ENCODE data around the gene RTN1.
"Not testable (repeated sequence)": the region's sequence is repeated elsewhere in the genome, so short reads cannot be mapped to it uniquely, and the experiment has no call there.

The RTN1 gene

DNA sequence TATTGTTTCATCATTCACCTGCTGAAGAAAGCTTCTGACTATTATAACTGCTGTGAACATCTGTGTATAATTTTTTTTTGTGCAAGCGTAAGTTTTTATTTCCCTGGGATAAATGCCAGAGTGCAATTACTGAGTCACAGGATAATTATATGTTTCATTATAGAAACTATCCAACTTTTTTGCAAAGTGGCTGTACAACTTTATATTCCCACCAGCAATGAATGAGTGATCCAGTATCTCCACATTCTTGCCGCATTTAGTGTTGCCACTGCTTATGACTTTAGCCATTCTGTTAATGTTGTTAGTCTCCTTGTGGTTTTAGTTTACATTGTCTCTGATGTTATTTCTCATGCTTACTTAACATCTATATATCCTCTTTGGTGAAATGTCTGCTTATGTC is 205.8 kb downstream of the RTN1 start:
- TF ChIP-seq CTCF (conservative IDR thresholded peaks at IDR 0.05; ENCODE audit: low read depth, low read length): no peak
- no peak for DNase-seq (ENCODE audit: low read depth)
- H3K4me3 ChIP-seq (ENCODE audit: low read length): no peak overlapping the region

GRCh38 chr14:59657769-59658168 is 212.8 kb downstream of the RTN1 start:
- no peak for TF ChIP-seq CTCF (conservative IDR thresholded peaks at IDR 0.05; ENCODE audit: low read depth, low read length)
- no peak for DNase-seq (ENCODE audit: low read depth)
- H3K4me3 ChIP-seq (ENCODE audit: low read length): no peak overlapping the region

DNA sequence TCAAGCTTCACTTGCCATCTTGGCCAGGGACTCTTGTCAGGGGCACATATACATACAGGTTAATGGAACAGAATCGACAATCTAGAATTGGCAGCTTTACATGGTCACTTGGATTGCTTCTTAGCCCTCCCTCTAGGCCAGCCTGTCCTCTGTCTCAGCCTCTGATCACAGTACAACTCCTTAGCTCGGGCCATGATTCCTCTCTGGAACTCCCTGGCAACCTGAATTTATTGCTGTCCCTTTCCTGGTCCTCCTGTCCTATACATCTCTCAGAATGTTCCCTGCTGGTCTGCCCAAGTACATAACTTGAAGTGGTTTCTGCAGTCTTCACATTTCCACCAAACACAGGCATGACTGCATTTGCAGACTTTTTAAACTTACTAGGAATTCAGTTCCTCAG is 214.1 kb downstream of the RTN1 start:
- no peak for TF ChIP-seq CTCF (conservative IDR thresholded peaks at IDR 0.05; ENCODE audit: low read depth, low read length)
- no peak for DNase-seq (ENCODE audit: low read depth)
- no peak overlapping the region for H3K4me3 ChIP-seq (ENCODE audit: low read length)

DNA sequence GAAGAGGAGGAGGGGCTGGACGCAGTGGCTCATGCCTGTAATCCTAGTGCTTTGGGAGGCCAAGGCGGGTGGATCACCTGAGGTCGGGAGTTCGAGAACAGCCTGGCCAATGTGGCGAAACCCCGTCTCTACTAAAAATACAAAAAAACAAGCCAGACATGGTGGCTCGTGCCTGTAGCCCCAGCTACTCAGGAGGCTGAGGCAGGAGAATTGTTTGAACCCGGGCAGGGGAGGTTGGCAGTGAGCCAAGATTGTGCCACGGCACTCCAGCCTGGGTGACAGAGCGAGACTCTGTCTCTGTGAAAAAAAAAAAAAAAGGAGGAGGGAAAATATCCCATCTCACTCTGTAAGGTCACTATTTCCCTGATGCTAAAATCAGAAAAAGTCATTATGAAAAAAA is 216.4 kb downstream of the RTN1 start:
- DNase-seq (ENCODE audit: low read depth); H3K4me3 ChIP-seq (ENCODE audit: low read length): not testable (repeated sequence)

DNA sequence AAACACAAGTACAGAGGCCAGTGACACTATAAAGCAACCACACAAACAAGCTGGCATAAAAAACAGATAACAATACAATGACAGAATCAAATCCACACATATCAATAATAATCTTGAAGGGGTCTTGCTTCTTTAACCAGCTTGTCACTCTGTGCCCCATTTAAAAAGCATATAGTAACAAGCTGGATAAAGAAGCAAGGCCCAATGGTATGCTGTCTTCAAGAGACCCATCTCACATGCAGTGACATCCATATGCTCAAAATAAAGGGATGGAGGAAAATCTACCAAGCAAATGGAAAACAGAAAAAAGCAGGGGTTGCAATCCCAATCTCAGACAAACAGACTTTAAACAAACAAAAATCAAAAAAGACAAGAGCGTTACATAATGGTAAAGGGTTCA is 223.7 kb downstream of the RTN1 start:
- H3K4me3 ChIP-seq (ENCODE audit: low read length): not testable (repeated sequence)

DNA sequence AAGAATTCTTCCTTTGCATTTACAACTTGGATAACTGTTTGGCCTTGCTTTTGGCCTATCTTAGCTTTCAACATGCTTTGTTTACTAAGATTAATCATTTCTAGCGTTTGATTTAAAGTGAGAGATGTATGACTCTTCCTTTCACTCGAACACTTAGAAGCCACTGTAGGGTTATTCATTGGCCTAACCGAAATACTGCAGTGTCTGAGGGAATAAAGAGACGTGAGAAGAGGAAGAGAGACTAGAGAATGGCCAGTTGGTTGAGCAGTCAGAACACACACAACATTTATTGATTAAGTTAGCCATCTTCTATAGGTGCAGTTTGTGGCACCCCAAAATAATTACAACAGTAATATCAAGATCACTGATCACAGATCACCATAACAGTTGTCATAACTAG is 231.7 kb downstream of the RTN1 start:
- DNase-seq (ENCODE audit: low read depth): no peak
- H3K4me3 ChIP-seq (ENCODE audit: low read length): no peak overlapping the region
- no peak for TF ChIP-seq CTCF (conservative IDR thresholded peaks at IDR 0.05; ENCODE audit: low read depth, low read length)

More for the DNA sequence above, 223.7 kb downstream of the RTN1 start:
- DNase-seq (ENCODE audit: low read depth): not testable (repeated sequence)

DNA sequence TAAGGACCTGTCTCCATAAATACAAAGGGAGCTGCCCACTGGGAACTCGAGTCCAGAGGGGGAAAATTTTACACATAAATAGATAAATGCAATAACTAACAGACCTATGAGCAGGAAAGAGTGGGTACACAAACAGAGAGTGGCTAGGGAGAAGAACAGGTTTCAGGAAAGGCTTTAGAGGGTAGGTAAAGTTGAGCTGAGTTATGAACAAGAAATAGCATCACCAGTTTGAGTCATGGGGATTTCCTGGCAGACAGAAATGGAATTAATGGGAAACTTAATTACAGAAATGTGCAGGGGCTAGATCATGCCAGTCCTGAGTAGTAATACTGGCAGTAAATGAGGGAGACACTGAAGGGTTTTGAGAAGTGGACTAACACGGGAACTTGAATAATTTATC is 236.0 kb downstream of the RTN1 start:
- TF ChIP-seq CTCF (conservative IDR thresholded peaks at IDR 0.05; ENCODE audit: low read depth, low read length): no peak
- DNase-seq (ENCODE audit: low read depth): no peak
- no peak overlapping the region for H3K4me3 ChIP-seq (ENCODE audit: low read length)

GRCh38 chr14:59633486-59633885 is 237.1 kb downstream of the RTN1 start:
- TF ChIP-seq CTCF (conservative IDR thresholded peaks at IDR 0.05; ENCODE audit: low read depth, low read length): no peak
- DNase-seq (ENCODE audit: low read depth): no peak
- H3K4me3 ChIP-seq (ENCODE audit: low read length): no peak overlapping the region
